Mesenchymal stem cell (in vitro differentiated cells and primary cell): Measurements from ENCODE around the gene ITGAL.
A peak's percentile ranks its signal among the peaks of the same experiment; 100 is the strongest.

ENCODE experiments used
- DNase-seq: peaks from one replicate; pipeline ENCODE4 v3.0.0-alpha.2; 2013
- H2AFZ ChIP-seq: one replicate; pipeline ENCODE4 v1.6.1; 2013; ENCODE audit warnings: low read depth, mild to moderate bottlenecking, control low read depth, inconsistent platforms, low read length, moderate library complexity
- H2AK5ac ChIP-seq: 2 replicates; pipeline ENCODE4 v1.6.1; 2013; ENCODE audit warnings: low read length, moderate library complexity, mild to moderate bottlenecking, inconsistent platforms; ENCODE audit not compliant: severe bottlenecking
- H2BK120ac ChIP-seq: one replicate; pipeline ENCODE4 v1.6.1; 2013; ENCODE audit warnings: low read depth, mild to moderate bottlenecking, inconsistent platforms, low read length, moderate library complexity
- H2BK12ac ChIP-seq, 2 experiments: one replicate each; pipeline ENCODE4 v1.6.1; 2013; ENCODE audit warnings: inconsistent platforms in 2 of 2, low read length in 2 of 2, mild to moderate bottlenecking in 2 of 2, moderate library complexity in 2 of 2, control low read depth in 1 of 2
- H2BK15ac ChIP-seq: one replicate; pipeline ENCODE4 v1.6.1; 2013; ENCODE audit warnings: mild to moderate bottlenecking, low read depth, inconsistent platforms; ENCODE audit not compliant: poor library complexity, severe bottlenecking
- H2BK5ac ChIP-seq: 2 replicates; pipeline ENCODE4 v1.6.1; 2013; ENCODE audit warnings: low read depth, mild to moderate bottlenecking, low read length, control low read depth, inconsistent platforms; ENCODE audit not compliant: poor library complexity, severe bottlenecking
- H3K14ac ChIP-seq, 2 experiments: one replicate each; pipeline ENCODE4 v1.6.1; 2013; ENCODE audit warnings: inconsistent platforms in 2 of 2, low read length in 2 of 2, control low read depth in 1 of 2, mild to moderate bottlenecking in 1 of 2, moderate library complexity in 1 of 2
- H3K18ac ChIP-seq, 2 experiments: one replicate each; pipeline ENCODE4 v1.6.1; 2013; ENCODE audit warnings: inconsistent platforms in 2 of 2, low read length in 2 of 2, control low read depth in 1 of 2, low read depth in 1 of 2, mild to moderate bottlenecking in 1 of 2
- H3K23ac ChIP-seq, 2 experiments: one replicate each; pipeline ENCODE4 v1.6.1; 2013; ENCODE audit warnings: inconsistent platforms in 2 of 2, low read length in 2 of 2, mild to moderate bottlenecking in 2 of 2, moderate library complexity in 2 of 2, control low read depth in 1 of 2
- H3K27ac ChIP-seq: 2 replicates; pipeline ENCODE4 v1.5.1; 2013; ENCODE audit warnings: mild to moderate bottlenecking, moderate library complexity, low read length, control low read depth, inconsistent platforms; ENCODE audit not compliant: poor library complexity, severe bottlenecking
- H3K27me3 ChIP-seq, 2 experiments: 2 replicates each; pipeline versions ENCODE4 v1.6.1 to v1.7.0; 2013; ENCODE audit warnings: low read length in 2 of 2, mild to moderate bottlenecking in 2 of 2, moderate library complexity in 2 of 2, control low read depth in 1 of 2, inconsistent platforms in 1 of 2; ENCODE audit not compliant: control insufficient read depth in 1 of 2, insufficient read depth in 1 of 2
- H3K36me3 ChIP-seq, 2 experiments: 2 replicates each; pipeline versions ENCODE4 v1.6.1 to v1.7.0; 2013; ENCODE audit warnings: low read length in 2 of 2, control low read depth in 1 of 2, inconsistent platforms in 1 of 2, low read depth in 1 of 2, mild to moderate bottlenecking in 1 of 2; ENCODE audit not compliant: insufficient read depth in 2 of 2, control insufficient read depth in 1 of 2
- H3K4ac ChIP-seq, 2 experiments: one replicate each; pipeline ENCODE4 v1.6.1; 2013; ENCODE audit warnings: inconsistent platforms in 2 of 2, low read length in 2 of 2, mild to moderate bottlenecking in 2 of 2, moderate library complexity in 2 of 2, control low read depth in 1 of 2, low read depth in 1 of 2
- H3K4me1 ChIP-seq: 2 replicates; pipeline ENCODE4 v1.6.1; 2013; ENCODE audit warnings: low read depth, low read length, control low read depth; ENCODE audit not compliant: control insufficient read depth, insufficient read depth
- H3K4me2 ChIP-seq: 2 replicates; pipeline ENCODE4 v1.6.1; 2013; ENCODE audit warnings: low read length, mild to moderate bottlenecking, inconsistent platforms; ENCODE audit not compliant: poor library complexity, severe bottlenecking
- H3K4me3 ChIP-seq, 2 experiments: 2 replicates each; pipeline versions ENCODE4 v1.5.1 to v1.7.0; 2013; ENCODE audit warnings: low read length in 2 of 2, mild to moderate bottlenecking in 2 of 2, control low read depth in 1 of 2, low read depth in 1 of 2; ENCODE audit not compliant: insufficient read depth in 1 of 2
- H3K79me1 ChIP-seq: replicated peaks from 2 replicates; pipeline ENCODE4 v1.6.1; 2013; ENCODE audit warnings: mild to moderate bottlenecking, control low read depth, low read length, inconsistent platforms; ENCODE audit not compliant: poor library complexity, severe bottlenecking
- H3K9ac ChIP-seq: 2 replicates; pipeline ENCODE4 v1.7.0; 2013; ENCODE audit warnings: mild to moderate bottlenecking, low read length, moderate library complexity
- H3K9me3 ChIP-seq: 2 replicates; pipeline ENCODE4 v1.7.0; 2013; ENCODE audit warnings: mild to moderate bottlenecking, low read length; ENCODE audit not compliant: control insufficient read depth
- H4K8ac ChIP-seq: one replicate; pipeline ENCODE4 v1.6.1; 2013; ENCODE audit warnings: inconsistent platforms, mild to moderate bottlenecking, low read length, moderate library complexity
- H4K91ac ChIP-seq: one replicate; pipeline ENCODE4 v1.6.1; 2013; ENCODE audit warnings: mild to moderate bottlenecking, low read length, inconsistent platforms
- WGBS: methylation state at CpG from one replicate; pipeline ENCODE4 v1.1.7; 2013; ENCODE audit warnings: mixed read lengths; 5-methylcytosine and 5-hydroxymethylcytosine counted together

The ITGAL gene

DNA sequence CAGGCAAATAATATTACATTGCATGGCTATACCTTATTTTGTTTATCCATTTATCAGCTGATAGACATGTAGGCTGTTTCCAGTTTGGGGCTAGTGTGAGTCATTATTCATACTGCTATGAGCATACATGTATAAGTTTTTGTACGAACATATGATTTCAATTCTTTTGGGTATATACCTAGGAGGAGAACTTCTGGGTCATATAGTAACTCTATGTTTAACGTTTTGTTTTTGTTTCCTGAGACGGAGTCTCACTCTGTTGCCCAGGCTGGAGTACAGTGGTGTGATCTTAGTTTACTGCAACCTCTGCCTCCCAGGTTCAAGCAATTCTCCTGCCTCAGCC, 2.4 kb upstream of the ITGAL start:
- H2BK15ac ChIP-seq, result no peak overlapping the region
- H3K4me2 ChIP-seq, result no peak overlapping the region
- H3K79me1 ChIP-seq, result no peaks in the 10 kb centered on the region
- no peak overlapping the region for H4K91ac ChIP-seq
- no peak overlapping the region for H2AFZ ChIP-seq
- H2AK5ac ChIP-seq, result no peak overlapping the region
- H3K36me3 ChIP-seq, result no peaks in the 10 kb centered on the region
- H4K8ac ChIP-seq, result no peak overlapping the region
- H3K9ac ChIP-seq, result no peak overlapping the region
- no peak overlapping the region for H3K18ac ChIP-seq
- no peak overlapping the region for H3K27ac ChIP-seq
- peaks cover 0 to 32% of the 10 kb centered on the region in 2 experiments for H3K27me3 ChIP-seq
- H2BK5ac ChIP-seq, result no peak overlapping the region
- no peak overlapping the region for H2BK12ac ChIP-seq
- DNase-seq, result no peak
- no peak overlapping the region for H3K23ac ChIP-seq
- H2BK120ac ChIP-seq, result no peak overlapping the region
- H3K4me1 ChIP-seq, result no peaks in the 10 kb centered on the region
- H3K4me3 ChIP-seq, result no peak overlapping the region
- 87% methylated on average over 3 of the region's 3 CpGs for WGBS
- H3K4ac ChIP-seq, result no peak overlapping the region
- no peaks in the 10 kb centered on the region for H3K9me3 ChIP-seq
- H3K14ac ChIP-seq, result no peak overlapping the region

DNA sequence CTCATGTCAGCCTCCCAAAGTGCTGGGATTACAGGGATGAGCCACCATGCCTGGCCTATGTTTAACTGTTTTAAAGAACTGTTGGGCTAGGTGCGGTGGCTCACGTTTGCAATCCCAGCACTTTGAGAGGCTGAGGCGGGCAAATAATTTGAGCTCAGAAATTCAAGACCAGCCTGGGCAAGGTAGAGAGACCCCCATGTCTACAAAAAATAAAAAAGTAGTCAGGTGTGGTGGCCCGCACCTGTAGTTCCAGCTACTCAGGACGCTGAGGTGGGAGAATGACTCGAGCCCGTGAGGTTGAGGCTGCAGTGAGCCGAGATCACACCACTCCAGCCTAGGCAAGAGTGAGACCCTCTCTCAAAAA, 1.9 kb upstream of the ITGAL start:
- no peaks in the 10 kb centered on the region for H3K9me3 ChIP-seq
- no peak overlapping the region for H3K27ac ChIP-seq
- H2BK15ac ChIP-seq, result no peak overlapping the region
- H2BK12ac ChIP-seq, result no peak overlapping the region
- peaks cover 0 to 36% of the 10 kb centered on the region in 2 experiments for H3K27me3 ChIP-seq
- H2BK5ac ChIP-seq, result no peak overlapping the region
- no peak overlapping the region for H3K18ac ChIP-seq
- H4K8ac ChIP-seq, result no peak overlapping the region
- no peak overlapping the region for H2AFZ ChIP-seq
- H3K4ac ChIP-seq, result no peak overlapping the region
- DNase-seq, result no peak
- no peak overlapping the region for H3K23ac ChIP-seq
- 88% methylated on average over 8 of the region's 8 CpGs for WGBS
- H3K79me1 ChIP-seq, result no peaks in the 10 kb centered on the region
- H4K91ac ChIP-seq, result no peak overlapping the region
- H3K4me3 ChIP-seq, result no peak overlapping the region
- H3K36me3 ChIP-seq, result no peaks in the 10 kb centered on the region
- H2BK120ac ChIP-seq, result no peak overlapping the region
- no peak overlapping the region for H3K14ac ChIP-seq
- no peak overlapping the region for H2AK5ac ChIP-seq
- no peaks in the 10 kb centered on the region for H3K4me1 ChIP-seq
- H3K9ac ChIP-seq, result no peak overlapping the region
- no peak overlapping the region for H3K4me2 ChIP-seq

DNA sequence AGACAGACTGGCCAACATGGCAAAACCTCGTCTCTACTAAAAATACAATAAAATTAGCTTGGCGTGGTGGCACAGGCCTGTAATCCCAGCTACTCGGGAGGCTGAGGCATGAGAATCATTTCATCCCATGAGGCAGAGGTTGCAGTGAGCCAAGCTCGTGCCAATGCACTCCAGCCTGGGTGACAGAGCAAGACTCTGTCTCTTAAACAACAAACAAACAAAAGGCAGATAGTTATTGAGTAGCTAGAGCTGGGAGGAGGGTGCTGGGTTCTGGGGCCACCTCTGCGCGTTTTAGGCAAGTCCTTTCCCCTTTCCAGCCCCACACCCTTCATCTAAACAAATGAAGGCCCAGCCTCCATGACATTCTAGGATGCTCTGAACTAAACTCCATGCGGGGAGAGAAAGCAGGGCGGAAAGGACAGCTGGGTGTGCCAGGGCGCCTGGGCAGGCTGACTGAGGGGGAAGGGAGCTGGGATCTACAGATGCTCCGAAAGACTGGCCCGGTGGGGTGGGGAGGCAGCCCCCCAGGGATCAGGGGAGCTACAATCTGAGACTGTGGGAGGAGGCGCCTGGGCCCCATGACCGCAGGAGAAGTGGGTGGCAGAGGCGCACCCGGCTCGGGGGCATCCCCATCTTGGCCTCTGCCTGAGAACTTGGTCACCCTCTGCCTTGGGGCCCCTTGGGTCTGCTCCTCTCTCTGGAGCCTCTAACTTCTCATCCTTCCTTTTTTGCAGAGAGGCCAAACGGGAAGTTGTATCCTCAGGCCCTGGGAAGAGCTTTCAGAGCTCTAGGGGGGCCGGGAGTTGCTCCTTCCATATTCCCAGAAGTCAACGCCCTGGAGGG, 910 bp downstream of the ITGAL start:
- WGBS, result 88% methylated on average over 18 of the region's 19 CpGs
- H3K23ac ChIP-seq, result no peak overlapping the region
- H4K8ac ChIP-seq, result peak overlapping the region; percentile 24

DNA sequence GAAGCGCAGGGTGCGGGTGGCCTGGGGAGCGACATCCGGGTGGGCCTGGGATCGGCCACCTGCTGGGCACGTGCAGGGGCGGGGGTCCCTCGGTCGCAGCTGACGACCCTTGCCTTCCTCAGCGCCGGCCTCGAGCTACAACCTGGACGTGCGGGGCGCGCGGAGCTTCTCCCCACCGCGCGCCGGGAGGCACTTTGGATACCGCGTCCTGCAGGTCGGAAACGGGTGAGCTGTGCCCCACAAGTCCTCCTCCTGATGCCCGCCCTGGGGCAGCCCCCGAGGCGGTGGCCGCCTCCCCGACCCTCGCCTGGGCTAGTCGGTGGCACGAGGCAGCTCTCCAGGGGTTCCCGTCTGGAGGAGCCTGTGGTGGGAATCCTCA, 1.5 kb downstream of the ITGAL start:
- no peak overlapping the region for H3K9ac ChIP-seq
- 89% methylated on average over 28 of the region's 35 CpGs for WGBS

More for the DNA sequence above, 910 bp downstream of the ITGAL start:
- no peak overlapping the region for H3K9ac ChIP-seq
- H3K4me1 ChIP-seq, result no peaks in the 10 kb centered on the region
- H3K79me1 ChIP-seq, result no peaks in the 10 kb centered on the region
- no peaks in the 10 kb centered on the region for H3K9me3 ChIP-seq
- H3K36me3 ChIP-seq, result no peaks in the 10 kb centered on the region
- no peak overlapping the region for H2BK15ac ChIP-seq
- no peak overlapping the region for H3K4me3 ChIP-seq
- no peak overlapping the region for H4K91ac ChIP-seq
- no peak overlapping the region for H3K18ac ChIP-seq
- H2AFZ ChIP-seq, result no peak overlapping the region
- no peak overlapping the region for H2BK5ac ChIP-seq
- no peak overlapping the region for H3K27ac ChIP-seq
- peaks cover 0 to 50% of the 10 kb centered on the region in 2 experiments for H3K27me3 ChIP-seq
- DNase-seq, result no peak
- H2BK12ac ChIP-seq, result no peak overlapping the region
- H2BK120ac ChIP-seq, result no peak overlapping the region
- no peak overlapping the region for H2AK5ac ChIP-seq
- peak overlapping the region in 1 of 2 experiments; percentile 9 for H3K4ac ChIP-seq
- no peak overlapping the region for H3K4me2 ChIP-seq
- no peak overlapping the region for H3K14ac ChIP-seq

More for the DNA sequence above, 1.5 kb downstream of the ITGAL start:
- Histone ChIP-seq H2BK5ac (no peak overlapping the region), H3K9me3 (no peaks in the 10 kb centered on the region), H3K36me3 (no peaks in the 10 kb centered on the region), H2BK120ac (no peak overlapping the region), H2AFZ (no peak overlapping the region), H3K4me3 (no peak overlapping the region), H3K27ac (no peak overlapping the region), H3K23ac (no peak overlapping the region), H4K8ac (no peak overlapping the region), H4K91ac (no peak overlapping the region), H2AK5ac (no peak overlapping the region), H3K18ac (no peak overlapping the region), H3K27me3 (peaks cover 3 to 55% of the 10 kb centered on the region in 2 experiments), H3K4me2 (no peak overlapping the region), H2BK15ac (no peak overlapping the region), H3K4ac (peak overlapping the region in 1 of 2 experiments; percentile 13), H2BK12ac (no peak overlapping the region), H3K79me1 (no peaks in the 10 kb centered on the region), H3K4me1 (no peaks in the 10 kb centered on the region), H3K14ac (no peak overlapping the region)
- DNase-seq, result no peak
